H1 (cell line): ENCODE data around the gene NEK2. TPM values are rescaled to one million over a fixed set of nuclear protein-coding genes. Genes with fewer than 3 reads are reported as not detected.
"Not testable (repeated sequence)": the region's sequence is repeated elsewhere in the genome, so short reads cannot be mapped to it uniquely, and the experiment has no call there.

Experiments
- CTCF ChIA-PET: fragments of 300-600 bp; sonication (Branson Sonifier 250); formaldehyde crosslinking; loops from one replicate; lab custom pipeline; 2021; ENCODE audit not compliant: partially characterized antibody; lab: Charles Lee
- POLR2A ChIA-PET: fragments of 300-600 bp; sonication (Branson Sonifier 250); formaldehyde crosslinking; loops from one replicate; lab custom pipeline; 2021; ENCODE audit warnings: inconsistent platforms; ENCODE audit not compliant: partially characterized antibody; lab: Charles Lee
- DNase-seq, 2 experiments: peaks; one replicate each; pipeline versions ENCODE4 v3.0.0 to v3.0.0-alpha.2; 2010 to 2022; ENCODE audit warnings: low spot score in 2 of 2, low read depth in 1 of 2, mixed read lengths in 1 of 2
- FAIRE-seq: peaks from 2 replicates; lab custom pipeline; 2011; peaks lifted over from hg19 to GRCh38; lab: Jason Lieb, UNC
- H2AFZ ChIP-seq: 2 replicates; pipeline ENCODE4 v1.8.1; 2012; ENCODE audit warnings: low read length, inconsistent platforms
- H2AK5ac ChIP-seq: 2 replicates; pipeline ENCODE4 v1.6.1; 2013; ENCODE audit warnings: low read depth, low read length
- H2BK120ac ChIP-seq: replicated peaks from 2 replicates; pipeline ENCODE3; 2013; ENCODE audit warnings: low read depth, low read length, inconsistent platforms
- H2BK12ac ChIP-seq: 2 replicates; pipeline ENCODE4 v1.6.1; 2013; ENCODE audit warnings: low read depth, low read length
- H2BK15ac ChIP-seq: 2 replicates; pipeline ENCODE4 v1.6.1; 2013; ENCODE audit warnings: low read length
- H2BK20ac ChIP-seq: 2 replicates; pipeline ENCODE4 v1.6.1; 2013; ENCODE audit warnings: low read length
- H2BK5ac ChIP-seq: 2 replicates; pipeline ENCODE4 v1.6.1; 2013; ENCODE audit warnings: low read depth, low read length
- H3K14ac ChIP-seq: 2 replicates; pipeline ENCODE4 v1.6.1; 2013; ENCODE audit warnings: inconsistent platforms; ENCODE audit not compliant: insufficient read length
- H3K18ac ChIP-seq: 2 replicates; pipeline ENCODE4 v1.6.1; 2013; ENCODE audit warnings: low read length; ENCODE audit errors: extremely low read depth
- H3K23ac ChIP-seq: 2 replicates; pipeline ENCODE4 v1.6.1; 2013; ENCODE audit warnings: inconsistent platforms; ENCODE audit not compliant: insufficient read length
- H3K23me2 ChIP-seq: 2 replicates; pipeline ENCODE4 v1.6.1; 2013; ENCODE audit warnings: low read depth, low read length
- H3K27ac ChIP-seq: 2 replicates; pipeline ENCODE4 v1.6.1; 2011; ENCODE audit warnings: low read depth, low read length, inconsistent platforms
- H3K27me3 ChIP-seq, 4 experiments: replicated peaks in 1 of 4; 1 replicate in 1 of 4; 2 replicates in 3 of 4; pipeline versions ENCODE4 v1.6.1 to v1.8.1; 2011 to 2013; ENCODE audit warnings: low read length in 3 of 4, mild to moderate bottlenecking in 3 of 4, inconsistent platforms in 2 of 4, mixed read lengths in 2 of 4, moderate library complexity in 1 of 4; ENCODE audit not compliant: control insufficient read depth in 3 of 4, insufficient read depth in 3 of 4; ENCODE audit errors: extremely low read depth in 1 of 4
- H3K36me3 ChIP-seq, 4 experiments: 2 replicates each; pipeline versions ENCODE4 v1.6.1 to v1.8.1; 2011 to 2013; ENCODE audit warnings: mild to moderate bottlenecking in 4 of 4, low read length in 3 of 4, moderate library complexity in 2 of 4, control low read depth in 1 of 4, inconsistent platforms in 1 of 4; ENCODE audit not compliant: insufficient read depth in 4 of 4, control insufficient read depth in 2 of 4
- H3K4ac ChIP-seq: replicated peaks from 2 replicates; pipeline ENCODE3; 2013; ENCODE audit warnings: low read length, low read depth, mixed read lengths, inconsistent platforms; ENCODE audit not compliant: insufficient read length
- H3K4me1 ChIP-seq, 4 experiments: replicated peaks in 1 of 4; 1 replicate in 1 of 4; 2 replicates in 3 of 4; pipeline versions ENCODE4 v1.6.1 to v1.8.1; 2011 to 2013; ENCODE audit warnings: low read length in 3 of 4, inconsistent platforms in 2 of 4, mixed read lengths in 1 of 4; ENCODE audit not compliant: insufficient read depth in 4 of 4, control insufficient read depth in 3 of 4
- H3K4me2 ChIP-seq, 2 experiments: 2 replicates each; pipeline versions ENCODE4 v1.6.1 to v1.8.1; 2011 to 2013; ENCODE audit warnings: low read depth in 2 of 2, low read length in 2 of 2, control low read depth in 1 of 2, inconsistent platforms in 1 of 2, mild to moderate bottlenecking in 1 of 2; ENCODE audit not compliant: insufficient read depth in 1 of 2
- H3K4me3 ChIP-seq, 4 experiments: fragments of 200-600, 300-600 bp in 1 of 4; sonication (generic), shearing (Covaris generic), sonication (Bioruptor Twin) in 1 of 4; 2 replicates each; pipeline versions ENCODE4 v1.5.1 to v1.8.1; 2011 to 2016; ENCODE audit warnings: low read length in 4 of 4, low read depth in 3 of 4, control low read depth in 2 of 4, inconsistent platforms in 2 of 4, mild to moderate bottlenecking in 2 of 4, mixed read lengths in 1 of 4, moderate library complexity in 1 of 4; ENCODE audit not compliant: insufficient read depth in 2 of 4; ENCODE audit errors: extremely low read depth in 1 of 4
- H3K56ac ChIP-seq: replicated peaks from 2 replicates; pipeline ENCODE3; 2013; ENCODE audit warnings: low read depth, mild to moderate bottlenecking, mixed read lengths, low read length, inconsistent platforms; ENCODE audit not compliant: insufficient read length
- H3K79me1 ChIP-seq: 2 replicates; pipeline ENCODE4 v1.6.1; 2013; ENCODE audit warnings: low read depth, low read length, control low read depth
- H3K79me2 ChIP-seq, 2 experiments: 2 replicates each; pipeline versions ENCODE4 v1.6.1 to v1.8.1; 2012 to 2013; ENCODE audit warnings: low read length in 2 of 2, mild to moderate bottlenecking in 2 of 2, inconsistent platforms in 1 of 2; ENCODE audit not compliant: insufficient read depth in 2 of 2, control insufficient read depth in 1 of 2
- H3K9ac ChIP-seq, 4 experiments: replicated peaks in 1 of 4; 1 replicate in 1 of 4; 2 replicates in 3 of 4; pipeline versions ENCODE4 v1.6.1 to v1.8.1; 2011 to 2013; ENCODE audit warnings: low read depth in 3 of 4, low read length in 3 of 4, control low read depth in 2 of 4, mild to moderate bottlenecking in 2 of 4, moderate library complexity in 2 of 4, inconsistent platforms in 1 of 4; ENCODE audit errors: extremely low read depth in 1 of 4
- H3K9me3 ChIP-seq, 2 experiments: 2 replicates each; pipeline versions ENCODE4 v1.6.1 to v1.8.1; 2012 to 2013; ENCODE audit warnings: mild to moderate bottlenecking in 2 of 2, moderate library complexity in 2 of 2, control low read depth in 1 of 2, inconsistent platforms in 1 of 2, low read depth in 1 of 2, low read length in 1 of 2, mixed read lengths in 1 of 2; ENCODE audit not compliant: insufficient read depth in 2 of 2
- H4K20me1 ChIP-seq, 2 experiments: replicated peaks in 1 of 2; 2 replicates each; pipeline versions ENCODE3 to v1.8.1; 2011 to 2013; ENCODE audit warnings: inconsistent platforms in 2 of 2, low read length in 2 of 2, mild to moderate bottlenecking in 1 of 2; ENCODE audit not compliant: insufficient read depth in 2 of 2, control insufficient read depth in 1 of 2
- H4K5ac ChIP-seq: 2 replicates; pipeline ENCODE4 v1.6.1; 2013; ENCODE audit warnings: low read length, low read depth, mixed read lengths, inconsistent platforms; ENCODE audit not compliant: insufficient read length
- H4K8ac ChIP-seq: 2 replicates; pipeline ENCODE4 v1.8.0; 2013; ENCODE audit warnings: mild to moderate bottlenecking, moderate library complexity, low read length, inconsistent platforms; ENCODE audit not compliant: insufficient read depth; ENCODE audit errors: extremely low read depth
- H4K91ac ChIP-seq: replicated peaks from 2 replicates; pipeline ENCODE3; 2013; ENCODE audit warnings: low read length, mixed read lengths, inconsistent platforms; ENCODE audit not compliant: insufficient read length
- EP300 ChIP-seq, 2 experiments: IDR thresholded peaks; 1 replicate in 1 of 2; 2 replicates in 1 of 2; pipeline ENCODE4 v1.6.1; 2011 to 2012; ENCODE audit warnings: low read depth in 2 of 2, low read length in 2 of 2, mild to moderate bottlenecking in 2 of 2, borderline replicate concordance in 1 of 2, inconsistent platforms in 1 of 2, moderate library complexity in 1 of 2
- SIX5 ChIP-seq: IDR thresholded peaks from 2 replicates; pipeline ENCODE4 v1.6.1; 2011; ENCODE audit warnings: mild to moderate bottlenecking, low read depth, low read length
- TBP ChIP-seq: IDR thresholded peaks from 2 replicates; pipeline ENCODE4 v1.6.1; 2011; ENCODE audit warnings: low read depth, low read length, improper control_type of control experiment
- WGBS, 2 experiments: shearing (Covaris generic) in 1 of 2; methylation state at CpG; one replicate each; pipeline versions ENCODE4 v1.1.6 to v1.1.7; 2013 to 2015; ENCODE audit warnings: low lambda C conversion rate in 2 of 2, mixed read lengths in 2 of 2, inconsistent platforms in 1 of 2, low coverage in 1 of 2, missing lambda C conversion rate in 1 of 2; ENCODE audit not compliant: insufficient replicate concordance in 2 of 2, insufficient coverage in 1 of 2, insufficient read length in 1 of 2; ENCODE audit errors: extremely low coverage in 1 of 2, missing lambda C conversion rate in 1 of 2; 5-methylcytosine and 5-hydroxymethylcytosine counted together
- polyA plus RNA-seq, 7 experiments: library from polyadenylated mRNA; depleted of rRNA in 3 of 7; stranded (reverse) in 5 of 7; unstranded in 2 of 7; fragments of >200 nt in 5 of 7; fragments of 200-250 nt in 2 of 7; gene quantifications; 1 replicate in 5 of 7; 2 replicates in 1 of 7; 4 replicates in 1 of 7; pipeline versions ENCODE4 v1.2.1 to v1.2.3, GENCODE V29; 2011 to 2013; ENCODE audit warnings: missing spikeins in 2 of 7, mixed read lengths in 2 of 7
- total RNA-seq: library from RNA; stranded (reverse); fragmentation: NEBNext Ultra II Directional; extraction: Animal tissue kit (Norgen Biotek cat#: 25700); gene quantifications from 2 replicates; pipeline ENCODE4 v1.2.1, GENCODE V29; 2021

Gene NEK2
- total and polyA plus RNA-seq, 2 of the 8 experiments (the other 6 are each of a cell fraction or from before 2014, with no cell fraction given), result 8.4 to 22.9 TPM

- TF ChIP-seq SIX5 (no peak), TBP (no peak), EP300 (IDR thresholded peaks at IDR 0.05; ENCODE audit: borderline replicate concordance in 1 of 2, low read depth in 2 of 2, low read length in 2 of 2) (no peak)
These were observed 47.1 kb upstream of the NEK2 start (continued) for GRCh38 chr1:211722277-211723175.

DNA sequence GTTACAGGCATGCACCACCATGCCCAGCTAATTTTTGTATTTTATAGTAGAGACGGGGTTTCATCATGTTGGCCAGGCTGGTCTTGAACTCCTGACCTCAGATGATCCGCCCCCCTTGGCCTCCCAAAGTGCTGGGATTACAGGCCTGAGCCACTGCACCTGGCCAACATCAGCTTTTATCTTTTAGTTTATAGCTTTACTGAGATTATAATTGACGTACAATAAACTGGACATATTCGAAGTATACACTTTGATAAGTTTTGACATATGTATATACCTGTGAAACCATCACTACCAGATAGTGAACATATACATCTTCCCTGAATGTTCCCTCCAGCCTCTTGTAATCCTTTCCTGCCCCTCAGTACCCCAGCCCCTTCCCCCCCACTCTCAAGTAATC lies 41.1 kb upstream of the NEK2 start:
- H3K4me3 ChIP-seq, H4K91ac ChIP-seq, H2BK12ac ChIP-seq, CTCF ChIA-PET, H3K23me2 ChIP-seq, H3K79me2 ChIP-seq, H3K4ac ChIP-seq, H3K79me1 ChIP-seq, H2AK5ac ChIP-seq, DNase-seq, H2AFZ ChIP-seq, H2BK5ac ChIP-seq, H3K27me3 ChIP-seq, H3K4me2 ChIP-seq, H2BK15ac ChIP-seq, H3K23ac ChIP-seq, H4K5ac ChIP-seq, H3K18ac ChIP-seq, FAIRE-seq, H3K9me3 ChIP-seq, H3K9ac ChIP-seq, POLR2A ChIA-PET, H3K56ac ChIP-seq, H3K14ac ChIP-seq, H4K20me1 ChIP-seq, H3K27ac ChIP-seq, H4K8ac ChIP-seq, H3K36me3 ChIP-seq, H2BK120ac ChIP-seq, H3K4me1 ChIP-seq, H2BK20ac ChIP-seq: not testable (repeated sequence)
- 88% methylated on average over 4 of the region's 4 CpGs; no CpG with 5 or more reads in 1 of the 2 experiments for WGBS, 2 experiments
